Measurements from ENCODE around the gene DYNC2LI1.

Gene DYNC2LI1

GRCh38 chr2:43794956-43795355 lies 21.1 kb downstream of the DYNC2LI1 start:
- POLR2A ChIA-PET, result no interaction called here
- Histone ChIP-seq H3K36me3 (ENCODE audit: control insufficient read depth in 2 of 2, insufficient read depth in 1 of 2, low read length in 2 of 2) (peaks cover 14 to 26% of the 10 kb centered on the region in 2 experiments; a peak in 2 of 3 replicates), H3K27ac (ENCODE audit: extremely low read depth, low read depth, low read length) (no peak overlapping the region), H3K4me1 (ENCODE audit: control insufficient read depth, insufficient read depth, low read length) (no peaks in the 10 kb centered on the region), H3K4me3 (ENCODE audit: low read depth, low read length) (no peak overlapping the region), H3K9me3 (ENCODE audit: control insufficient read depth, insufficient read depth, low read depth, low read length) (no peaks in the 10 kb centered on the region)
- TF ChIP-seq ZNF623 (tag by site-specific recombination; IDR thresholded peaks at IDR 0.05) (no peak), ZNF274 (IDR thresholded peaks at IDR 0.05; ENCODE audit: low read length) (no peak), ZNF274 (tag by site-specific recombination; IDR thresholded peaks at IDR 0.05; ENCODE audit: borderline replicate concordance) (no peak), ZNF214 (tag by site-specific recombination; IDR thresholded peaks at IDR 0.05; ENCODE audit: borderline replicate concordance) (no peak), ZNF23 (tag by site-specific recombination; IDR thresholded peaks at IDR 0.05; ENCODE audit: borderline replicate concordance) (no peak), ZNF280D (tag by site-specific recombination; IDR thresholded peaks at IDR 0.05) (no peak), ZNF639 (tag by site-specific recombination; IDR thresholded peaks at IDR 0.05) (no peak), CTCF (tag by site-specific recombination; IDR thresholded peaks at IDR 0.05) (no peak), ZNF350 (tag by site-specific recombination; IDR thresholded peaks at IDR 0.05) (no peak)
- CTCF ChIA-PET, result no interaction called here

GRCh38 chr2:43796206-43796605 lies 22.4 kb downstream of the DYNC2LI1 start:
- Histone ChIP-seq H3K9me3 (ENCODE audit: control insufficient read depth, insufficient read depth, low read depth, low read length) (no peaks in the 10 kb centered on the region), H3K27ac (ENCODE audit: extremely low read depth, low read depth, low read length) (no peak overlapping the region), H3K36me3 (ENCODE audit: control insufficient read depth in 2 of 2, insufficient read depth in 1 of 2, low read length in 2 of 2) (peaks cover 5 to 19% of the 10 kb centered on the region in 2 experiments; a peak in 2 of 3 replicates), H3K4me3 (ENCODE audit: low read depth, low read length) (no peak overlapping the region), H3K4me1 (ENCODE audit: control insufficient read depth, insufficient read depth, low read length) (no peaks in the 10 kb centered on the region)
- CTCF ChIA-PET, result interaction anchor here (0.5 to 0.7 kb wide), 5 partner anchors 138 to 1851 kb away, joined by 3 to 5 read pairs (median 3); no protein-coding TSS in a partner anchor
- TF ChIP-seq ZNF184 (tag by site-specific recombination; IDR thresholded peaks at IDR 0.05) (no peak), RBAK (tag by site-specific recombination; IDR thresholded peaks at IDR 0.05) (no peak), ZNF658 (tag by site-specific recombination; IDR thresholded peaks at IDR 0.05) (no peak), BCL11A (tag by site-specific recombination; IDR thresholded peaks at IDR 0.05; ENCODE audit: low read depth) (no peak), ZFP37 (tag by site-specific recombination; IDR thresholded peaks at IDR 0.05) (no peak), ZIC2 (tag by site-specific recombination; IDR thresholded peaks at IDR 0.05) (no peak), BCL11B (tag by site-specific recombination; IDR thresholded peaks at IDR 0.05; ENCODE audit: low read depth) (no peak)
- POLR2A ChIA-PET, result no interaction called here

GRCh38 chr2:43798300-43798699 lies 24.5 kb downstream of the DYNC2LI1 start:
- Histone ChIP-seq H3K4me3 (ENCODE audit: low read depth, low read length) (no peak overlapping the region), H3K9me3 (ENCODE audit: control insufficient read depth, insufficient read depth, low read depth, low read length) (no peaks in the 10 kb centered on the region), H3K36me3 (ENCODE audit: control insufficient read depth in 2 of 2, insufficient read depth in 1 of 2, low read length in 2 of 2) (peaks cover 5 to 12% of the 10 kb centered on the region in 2 experiments; a peak in 2 of 3 replicates), H3K27ac (ENCODE audit: extremely low read depth, low read depth, low read length) (no peak overlapping the region), H3K4me1 (ENCODE audit: control insufficient read depth, insufficient read depth, low read length) (0 out of 2 replicates have a peak, but pooled peaks cover 2% of the 10 kb centered on the region)
- CTCF ChIA-PET, result interaction anchor here (0.6 to 1.2 kb wide), 4 partner anchors 9 to 173 kb away, joined by 3 to 4 read pairs (median 4); no protein-coding TSS in a partner anchor
- POLR2A ChIA-PET, result no interaction called here
- TF ChIP-seq ZNF274 (IDR thresholded peaks at IDR 0.05; ENCODE audit: low read length) (no peak), ZNF274 (tag by site-specific recombination; IDR thresholded peaks at IDR 0.05; ENCODE audit: borderline replicate concordance) (no peak), ZNF513 (tag by site-specific recombination; IDR thresholded peaks at IDR 0.05) (no peak), ZNF426 (tag by site-specific recombination; IDR thresholded peaks at IDR 0.05) (no peak), ZIC2 (tag by site-specific recombination; IDR thresholded peaks at IDR 0.05) (no peak), KLF17 (tag by site-specific recombination; IDR thresholded peaks at IDR 0.05) (no peak), TCF7L2 (IDR thresholded peaks at IDR 0.05; ENCODE audit: borderline replicate concordance, low read depth, low read length) (no peak), ZNF221 (tag by site-specific recombination; IDR thresholded peaks at IDR 0.05; ENCODE audit: borderline replicate concordance) (no peak)

Data from HEK293 (cell line).